GM12878 (cell line): ENCODE measurements around the gene ARHGAP6. TPM values are rescaled to one million over a fixed set of nuclear protein-coding genes. Genes with fewer than 3 reads are reported as not detected.

ENCODE experiments used
- ATAC-seq: fragments of 200-7000 bp; cut with Tn5 transposase; 3 replicates; pipeline ENCODE4 v1.9.1; 2020; ENCODE audit warnings: mild to moderate bottlenecking, moderate library complexity
- BruUV-seq: library from RNA; stranded (reverse); fragments of 400-500 nt; replicated peaks from 2 replicates; lab custom pipeline; 2021; lab: Mats Ljungman, UMichigan
- CTCF ChIA-PET: fragments of 300-600 bp; sonication (Branson Sonifier 250); formaldehyde crosslinking; extraction: SDS; loops from one replicate; lab custom pipeline; 2021; ENCODE audit warnings: inconsistent platforms; lab: Yijun Ruan, JAX
- POLR2A ChIA-PET: fragments of 350-600 bp; formaldehyde crosslinking; extraction: SDS; loops from one replicate; lab custom pipeline; 2021; ENCODE audit warnings: inconsistent platforms; lab: Charles Lee
- RAD21 ChIA-PET: fragments of 300-600 bp; sonication (Branson Sonifier 250); formaldehyde crosslinking; loops from one replicate; lab custom pipeline; 2023; ENCODE audit warnings: antibody characterized with exemption; ENCODE audit not compliant: unreplicated experiment; lab: Charles Lee
- SMC1A ChIA-PET: fragments of 300-600 bp; sonication (Branson Sonifier 250); formaldehyde crosslinking; loops from one replicate; lab custom pipeline; 2023; ENCODE audit not compliant: unreplicated experiment, uncharacterized antibody; lab: Charles Lee
- DNase-seq: peaks from one replicate; pipeline ENCODE4 v3.0.0-alpha.2; 2011; ENCODE audit warnings: low read depth, low spot score
- FAIRE-seq: peaks from 3 replicates; lab custom pipeline; 2011; peaks lifted over from hg19 to GRCh38; lab: Jason Lieb, UNC
- H2AFZ ChIP-seq: 2 replicates; pipeline ENCODE4 v1.6.0; 2011; ENCODE audit warnings: low read depth, low read length, control low read depth; ENCODE audit not compliant: control insufficient read depth
- H3K27ac ChIP-seq: 2 replicates; pipeline ENCODE4 v1.5.1; 2011; ENCODE audit warnings: control low read depth; ENCODE audit not compliant: control insufficient read depth, insufficient read depth
- H3K27me3 ChIP-seq, 2 experiments: replicated peaks in 1 of 2; 2 replicates each; pipeline versions ENCODE4 v1.6.0 to v1.6.1; 2011; ENCODE audit warnings: low read length in 1 of 2; ENCODE audit not compliant: control insufficient read depth in 2 of 2, insufficient read depth in 2 of 2
- H3K36me3 ChIP-seq, 2 experiments: 2 replicates each; pipeline ENCODE4 v1.5.1; 2011; ENCODE audit warnings: low read length in 1 of 2; ENCODE audit not compliant: control insufficient read depth in 2 of 2, insufficient read depth in 2 of 2
- H3K4me1 ChIP-seq: 2 replicates; pipeline ENCODE4 v1.6.1; 2011; ENCODE audit warnings: mild to moderate bottlenecking, low read length, moderate library complexity, mixed read lengths; ENCODE audit not compliant: control insufficient read depth, insufficient read depth
- H3K4me2 ChIP-seq: 2 replicates; pipeline ENCODE4 v1.6.0; 2011; ENCODE audit warnings: control low read depth; ENCODE audit not compliant: control insufficient read depth, insufficient read depth
- H3K4me3 ChIP-seq: fragments of 200-600 bp; sonication (generic); 2 replicates; pipeline ENCODE4 v1.5.1; 2016
- H3K79me2 ChIP-seq: 2 replicates; pipeline ENCODE4 v1.6.0; 2011; ENCODE audit warnings: low read length; ENCODE audit not compliant: control insufficient read depth, insufficient read depth
- H3K9ac ChIP-seq: 2 replicates; pipeline ENCODE4 v1.8.0; 2011; ENCODE audit warnings: low read length, control low read depth, mixed read lengths; ENCODE audit not compliant: control insufficient read depth, insufficient read depth
- H3K9me3 ChIP-seq: replicated peaks from 3 replicates; pipeline ENCODE4 v1.5.1; 2011; ENCODE audit warnings: mild to moderate bottlenecking, low read length; ENCODE audit not compliant: control insufficient read depth, insufficient read depth
- H4K20me1 ChIP-seq: 2 replicates; pipeline ENCODE4 v1.6.0; 2011; ENCODE audit not compliant: control insufficient read depth, insufficient read depth
- BMI1 ChIP-seq: fragments of 450-650 bp; IDR thresholded peaks from 2 replicates; pipeline ENCODE4 v1.6.1; 2016; ENCODE audit warnings: mild to moderate bottlenecking, moderate library complexity, borderline replicate concordance
- DPF2 ChIP-seq: fragments of 450-650 bp; IDR thresholded peaks from 2 replicates; pipeline ENCODE4 v1.6.1; 2017; ENCODE audit warnings: mild to moderate bottlenecking
- HSF1 ChIP-seq: fragments of 150-350 bp; IDR thresholded peaks from 2 replicates; pipeline ENCODE4 v1.6.1; 2014; ENCODE audit warnings: mild to moderate bottlenecking, low read depth, low read length
- RAD21 ChIP-seq: IDR thresholded peaks from 2 replicates; pipeline ENCODE4 v1.6.1; 2011; ENCODE audit warnings: mild to moderate bottlenecking, low read depth, low read length, moderate library complexity; ENCODE audit not compliant: insufficient read depth
- SMAD1 ChIP-seq: fragments of 450-650 bp; IDR thresholded peaks from 2 replicates; pipeline ENCODE4 v1.6.1; 2018; ENCODE audit warnings: mild to moderate bottlenecking, low read depth; ENCODE audit not compliant: partially characterized antibody
- SMAD5 ChIP-seq: IDR thresholded peaks from 2 replicates; pipeline ENCODE4 v1.6.1; 2016; ENCODE audit warnings: antibody characterized with exemption, low read depth
- SMC3 ChIP-seq: IDR thresholded peaks from 2 replicates; pipeline ENCODE4 v1.6.1; 2011; ENCODE audit warnings: low read length, improper control_type of control experiment, borderline replicate concordance
- USF1 ChIP-seq: IDR thresholded peaks from 2 replicates; pipeline ENCODE4 v1.6.1; 2011; ENCODE audit warnings: borderline replicate concordance, low read depth, mild to moderate bottlenecking, moderate library complexity, mixed read lengths, low read length; ENCODE audit not compliant: insufficient read depth; ENCODE audit errors: extremely low read length
- ZNF384 ChIP-seq: IDR thresholded peaks from 2 replicates; pipeline ENCODE4 v1.6.1; 2012; ENCODE audit warnings: low read depth, mild to moderate bottlenecking, low read length, improper control_type of control experiment, borderline replicate concordance
- WGBS: methylation state at CpG from one replicate; pipeline ENCODE4 v1.1.6; 2016; ENCODE audit warnings: low lambda C conversion rate; ENCODE audit not compliant: insufficient replicate concordance, insufficient coverage; ENCODE audit errors: missing lambda C conversion rate; 5-methylcytosine and 5-hydroxymethylcytosine counted together
- in situ Hi-C: fragments of 300-500 bp; cut with MboI; formaldehyde crosslinking; loops from 9 replicates; pipeline ENCODE4 v1.14.3; 2018; ENCODE audit warnings: mixed read lengths
- intact Hi-C: fragments of 100-400 bp; cut with micrococcal nuclease; formaldehyde crosslinking; loops from one replicate; pipeline ENCODE4 v1.14.2; 2022; ENCODE audit not compliant: unreplicated experiment
- polyA plus RNA-seq, 11 experiments: library from polyadenylated mRNA; depleted of rRNA in 4 of 11; unstranded in 6 of 11; stranded (reverse) in 5 of 11; fragments of >200 nt; fragmentation: Nextera tagmentation in 4 of 11; fragmentation: Illumina TruSeq in 1 of 11; extraction: Ambion mirVana in 4 of 11; extraction: Trizol in 1 of 11; gene quantifications; 1 replicate in 1 of 11; 2 replicates in 10 of 11; pipeline versions ENCODE4 v1.2.1 to v1.2.3, GENCODE V29; 2011 to 2016; ENCODE audit warnings: inconsistent platforms in 2 of 11, missing spikeins in 2 of 11, low read depth in 1 of 11
- total RNA-seq, 4 experiments: library from RNA; depleted of rRNA in 3 of 4; stranded (reverse); fragments of >200 nt in 3 of 4; fragmentation: Illumina TruSeq in 1 of 4; extraction: Trizol in 1 of 4; gene quantifications; 2 replicates each; pipeline versions ENCODE4 v1.2.1 to v1.2.3, GENCODE V29; 2013 to 2021
- TF ChIP-seq, protein P1 (sequence below): fragments of 450-650 bp; IDR thresholded peaks from 2 replicates; pipeline ENCODE4 v1.6.1; 2018; ENCODE audit warnings: borderline replicate concordance, mild to moderate bottlenecking; ENCODE audit not compliant: partially characterized antibody
- TF ChIP-seq, protein P2 (sequence below): fragments of 450-650 bp; IDR thresholded peaks from 2 replicates; pipeline ENCODE4 v1.6.1; 2016; ENCODE audit warnings: mild to moderate bottlenecking, moderate library complexity, borderline replicate concordance

ARHGAP6 gene
- total and polyA plus RNA-seq, 10 of the 15 experiments (the other 5 are each of a cell fraction or from before 2014, with no cell fraction given): 0.20 to 1.8 (median 0.76) TPM

DNA sequence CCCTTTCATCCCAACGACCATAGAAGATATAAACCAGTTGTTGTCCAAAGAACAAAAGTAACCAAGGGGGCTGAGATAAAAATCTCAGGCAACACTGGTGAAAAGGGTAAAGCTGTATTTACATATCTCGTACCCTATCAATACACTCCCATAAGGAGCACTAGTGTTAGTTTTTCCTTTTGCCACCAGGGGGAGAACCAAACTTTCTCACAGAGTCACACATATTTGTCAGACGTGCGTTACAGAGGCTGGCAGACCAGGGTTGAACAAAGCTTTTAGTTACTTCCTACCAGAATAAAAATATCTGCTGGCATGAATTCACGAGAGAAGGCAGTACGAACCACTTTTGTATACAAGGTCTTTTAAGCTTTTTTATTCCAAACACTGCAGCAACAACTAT lies 284.3 kb downstream of the ARHGAP6 start:
- no TSS peak for BruUV-seq
- Histone ChIP-seq H3K4me1 (no peaks in the 10 kb centered on the region), H2AFZ (no peak overlapping the region), H3K27ac (no peak overlapping the region), H3K4me3 (no peak overlapping the region), H3K9me3 (no peaks in the 10 kb centered on the region), H3K27me3 (no peaks in the 10 kb centered on the region), H3K79me2 (no peaks in the 10 kb centered on the region), H4K20me1 (no peaks in the 10 kb centered on the region), H3K9ac (no peak overlapping the region), H3K4me2 (no peak overlapping the region), H3K36me3 (no peaks in the 10 kb centered on the region)
- peak; percentile 30 for DNase-seq
- POLR2A ChIA-PET: no interaction called here
- SMC1A ChIA-PET: interaction anchor here (0.6 to 3.3 kb wide), 25 partner anchors 9 to 1393 kb away, joined by 3 to 29 read pairs (median 5); no protein-coding TSS in a partner anchor
- ATAC-seq: peak; percentile 97
- CTCF ChIA-PET: interaction anchor here (0.6 to 4.1 kb wide), 50 partner anchors 8 to 1320 kb away, joined by 3 to 36 read pairs (median 4); no protein-coding TSS in a partner anchor
- RAD21 ChIA-PET: interaction anchor here (0.9 to 1.9 kb wide), 8 partner anchors 13 to 1320 kb away, joined by 3 to 12 read pairs (median 5); no protein-coding TSS in a partner anchor
- 6% methylated on average over 6 of the region's 6 CpGs for whole genome bisulfite sequencing
- peak; percentile 96 for FAIRE-seq
- in situ Hi-C loops: no loop called here
- intact Hi-C loops: loop anchor here (1.0 to 5.0 kb wide), 6 partner anchors 46 to 1321 kb away; no protein-coding TSS in a partner anchor
- TF ChIP-seq SMC3: peak; percentile 48; the same call in 1 of the 2 replicates
- no peak for TF ChIP-seq SMAD5
- TF ChIP-seq DPF2: no peak
- TF ChIP-seq RAD21: peak; percentile 60
- no peak for TF ChIP-seq SMAD1
- no peak for TF ChIP-seq BMI1
- no peak for TF ChIP-seq ZNF384
- TF ChIP-seq, protein P1, sequence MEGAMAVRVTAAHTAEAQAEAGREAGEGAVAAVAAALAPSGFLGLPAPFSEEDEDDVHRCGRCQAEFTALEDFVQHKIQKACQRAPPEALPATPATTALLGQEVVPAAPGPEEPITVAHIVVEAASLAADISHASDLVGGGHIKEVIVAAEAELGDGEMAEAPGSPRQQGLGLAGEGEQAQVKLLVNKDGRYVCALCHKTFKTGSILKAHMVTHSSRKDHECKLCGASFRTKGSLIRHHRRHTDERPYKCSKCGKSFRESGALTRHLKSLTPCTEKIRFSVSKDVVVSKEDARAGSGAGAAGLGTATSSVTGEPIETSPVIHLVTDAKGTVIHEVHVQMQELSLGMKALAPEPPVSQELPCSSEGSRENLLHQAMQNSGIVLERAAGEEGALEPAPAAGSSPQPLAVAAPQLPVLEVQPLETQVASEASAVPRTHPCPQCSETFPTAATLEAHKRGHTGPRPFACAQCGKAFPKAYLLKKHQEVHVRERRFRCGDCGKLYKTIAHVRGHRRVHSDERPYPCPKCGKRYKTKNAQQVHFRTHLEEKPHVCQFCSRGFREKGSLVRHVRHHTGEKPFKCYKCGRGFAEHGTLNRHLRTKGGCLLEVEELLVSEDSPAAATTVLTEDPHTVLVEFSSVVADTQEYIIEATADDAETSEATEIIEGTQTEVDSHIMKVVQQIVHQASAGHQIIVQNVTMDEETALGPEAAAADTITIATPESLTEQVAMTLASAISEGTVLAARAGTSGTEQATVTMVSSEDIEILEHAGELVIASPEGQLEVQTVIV: no peak
- TF ChIP-seq HSF1: no peak
- no peak for TF ChIP-seq USF1
- TF ChIP-seq, protein P2, sequence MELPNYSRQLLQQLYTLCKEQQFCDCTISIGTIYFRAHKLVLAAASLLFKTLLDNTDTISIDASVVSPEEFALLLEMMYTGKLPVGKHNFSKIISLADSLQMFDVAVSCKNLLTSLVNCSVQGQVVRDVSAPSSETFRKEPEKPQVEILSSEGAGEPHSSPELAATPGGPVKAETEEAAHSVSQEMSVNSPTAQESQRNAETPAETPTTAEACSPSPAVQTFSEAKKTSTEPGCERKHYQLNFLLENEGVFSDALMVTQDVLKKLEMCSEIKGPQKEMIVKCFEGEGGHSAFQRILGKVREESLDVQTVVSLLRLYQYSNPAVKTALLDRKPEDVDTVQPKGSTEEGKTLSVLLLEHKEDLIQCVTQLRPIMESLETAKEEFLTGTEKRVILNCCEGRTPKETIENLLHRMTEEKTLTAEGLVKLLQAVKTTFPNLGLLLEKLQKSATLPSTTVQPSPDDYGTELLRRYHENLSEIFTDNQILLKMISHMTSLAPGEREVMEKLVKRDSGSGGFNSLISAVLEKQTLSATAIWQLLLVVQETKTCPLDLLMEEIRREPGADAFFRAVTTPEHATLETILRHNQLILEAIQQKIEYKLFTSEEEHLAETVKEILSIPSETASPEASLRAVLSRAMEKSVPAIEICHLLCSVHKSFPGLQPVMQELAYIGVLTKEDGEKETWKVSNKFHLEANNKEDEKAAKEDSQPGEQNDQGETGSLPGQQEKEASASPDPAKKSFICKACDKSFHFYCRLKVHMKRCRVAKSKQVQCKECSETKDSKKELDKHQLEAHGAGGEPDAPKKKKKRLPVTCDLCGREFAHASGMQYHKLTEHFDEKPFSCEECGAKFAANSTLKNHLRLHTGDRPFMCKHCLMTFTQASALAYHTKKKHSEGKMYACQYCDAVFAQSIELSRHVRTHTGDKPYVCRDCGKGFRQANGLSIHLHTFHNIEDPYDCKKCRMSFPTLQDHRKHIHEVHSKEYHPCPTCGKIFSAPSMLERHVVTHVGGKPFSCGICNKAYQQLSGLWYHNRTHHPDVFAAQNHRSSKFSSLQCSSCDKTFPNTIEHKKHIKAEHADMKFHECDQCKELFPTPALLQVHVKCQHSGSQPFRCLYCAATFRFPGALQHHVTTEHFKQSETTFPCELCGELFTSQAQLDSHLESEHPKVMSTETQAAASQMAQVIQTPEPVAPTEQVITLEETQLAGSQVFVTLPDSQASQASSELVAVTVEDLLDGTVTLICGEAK: no peak
